MCF 10A (cell line): ENCODE data around the gene FURIN. TPM values are rescaled to one million over a fixed set of nuclear protein-coding genes. Genes with fewer than 3 reads are reported as not detected.

Source experiments
- BruUV-seq: library from RNA; stranded (reverse); fragments of 400-500 nt; replicated peaks from 2 replicates; lab custom pipeline; 2021; lab: Mats Ljungman, UMichigan
- CTCF ChIA-PET: fragments of 300-600 bp; sonication (Branson Sonifier 250); formaldehyde crosslinking; extraction: SDS; loops from one replicate; lab custom pipeline; 2021; ENCODE audit warnings: antibody characterized with exemption, inconsistent platforms; lab: Yijun Ruan, JAX
- POLR2A ChIA-PET: fragments of 300-600, 350-650 bp; sonication (Branson Sonifier 250); formaldehyde crosslinking; extraction: SDS; loops from one replicate; lab custom pipeline; 2020; ENCODE audit warnings: antibody characterized with exemption, inconsistent platforms; lab: Yijun Ruan, JAX
- DNase-seq: peaks from one replicate; pipeline ENCODE4 v3.0.0-alpha.2; 2018; ENCODE audit not compliant: unreplicated experiment
- H3K27ac Mint-ChIP-seq: one replicate; pipeline ENCODE4 v1.8.0; 2022; ENCODE audit warnings: mild to moderate bottlenecking, low read depth, mixed read lengths; ENCODE audit not compliant: unreplicated experiment
- H3K27me3 Mint-ChIP-seq: one replicate; pipeline ENCODE4 v1.8.0; 2022; ENCODE audit warnings: mixed read lengths; ENCODE audit not compliant: insufficient read depth, unreplicated experiment
- H3K36me3 Mint-ChIP-seq: one replicate; pipeline ENCODE4 v1.8.0; 2022; ENCODE audit warnings: mild to moderate bottlenecking, moderate library complexity, mixed read lengths; ENCODE audit not compliant: insufficient read depth, unreplicated experiment
- H3K4me1 Mint-ChIP-seq: one replicate; pipeline ENCODE4 v1.8.0; 2022; ENCODE audit warnings: mixed read lengths; ENCODE audit not compliant: insufficient read depth, unreplicated experiment
- H3K4me3 Mint-ChIP-seq: one replicate; pipeline ENCODE4 v1.8.0; 2022; ENCODE audit warnings: mild to moderate bottlenecking, moderate library complexity, mixed read lengths; ENCODE audit not compliant: unreplicated experiment
- H3K9me3 Mint-ChIP-seq: one replicate; pipeline ENCODE4 v1.8.0; 2022; ENCODE audit warnings: mixed read lengths; ENCODE audit not compliant: unreplicated experiment
- CTCF ChIP-seq: fragments of 200-600 bp; IDR thresholded peaks from one replicate; pipeline ENCODE4 v1.8.0; 2022; ENCODE audit warnings: antibody characterized with exemption, mild to moderate bottlenecking; ENCODE audit not compliant: unreplicated experiment
- intact Hi-C: fragments of 100-400 bp; cut with micrococcal nuclease; formaldehyde crosslinking; loops from 2 replicates; pipeline ENCODE4 v1.14.1; 2022
- total RNA-seq: library from RNA; stranded (reverse); gene quantifications from 2 replicates; pipeline ENCODE4 v1.2.3, GENCODE V29; 2022

Gene FURIN
- total RNA-seq, 1 experiment from 2014 or later, result 48.8 TPM

DNA sequence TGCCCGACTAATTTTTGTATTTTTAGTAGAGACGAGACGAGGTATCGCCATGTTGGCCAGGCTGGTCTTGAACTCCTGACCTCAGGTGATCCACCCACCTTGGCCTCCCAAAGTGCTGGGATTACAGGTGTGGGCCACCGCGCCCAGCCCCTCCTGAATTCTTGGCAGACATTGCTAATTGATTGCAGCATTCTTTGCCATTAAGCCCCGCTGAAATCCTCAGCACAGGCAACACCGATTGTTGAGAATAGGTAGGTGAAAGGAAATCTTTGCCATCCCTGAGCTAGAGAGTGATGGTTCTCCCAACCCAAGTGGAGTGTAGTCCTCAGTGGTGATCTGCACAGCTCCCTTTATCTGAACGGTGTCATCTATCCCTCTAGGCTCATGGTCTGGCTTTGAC lies 36.4 kb downstream of the FURIN start:
- Mint-ChIP-seq H3K27ac (no peak overlapping the region), H3K9me3 (no peaks in the 10 kb centered on the region), H3K4me1 (peaks cover 10% of the 10 kb centered on the region), H3K36me3 (peaks cover 20% of the 10 kb centered on the region), H3K27me3 (no peaks in the 10 kb centered on the region), H3K4me3 (no peak overlapping the region)
- TF ChIP-seq CTCF, result no peak
- DNase-seq, result no peak
- CTCF ChIA-PET, result interaction anchor here (0.7 to 12.8 kb wide), 4 partner anchors 19 to 367 kb away, joined by 3 to 131 read pairs (median 44); partner anchors contain the start of genes FES, HDDC3 and UNC45A
- TSS peak; percentile 9 for BruUV-seq
- intact Hi-C loops, result no loop called here
- POLR2A ChIA-PET, result interaction anchor here (1.0 to 3.3 kb wide), 2 partner anchors 26 to 34 kb away, joined by 3 to 15 read pairs; partner anchors contain the start of gene HDDC3

GRCh38 chr15:90905306-90906180 lies 37.2 kb downstream of the FURIN start:
- TF ChIP-seq CTCF, result no peak
- H3K9me3 Mint-ChIP-seq, result no peaks in the 10 kb centered on the region
- no TSS peak for BruUV-seq
- ChIA-PET POLR2A (interaction anchor here (1.0 to 3.3 kb wide), 2 partner anchors 25 to 35 kb away, joined by 3 to 15 read pairs; partner anchors contain the start of gene HDDC3), CTCF (interaction anchor here (0.6 to 12.8 kb wide), 5 partner anchors 20 to 366 kb away, joined by 3 to 131 read pairs (median 4); partner anchors contain the start of genes FES, HDDC3 and UNC45A)
- intact Hi-C loops, result no loop called here
- no peak overlapping the region for H3K27ac Mint-ChIP-seq
- H3K4me3 Mint-ChIP-seq, result no peak overlapping the region
- H3K4me1 Mint-ChIP-seq, result peaks cover 10% of the 10 kb centered on the region
- no peak for DNase-seq
- H3K27me3 Mint-ChIP-seq, result no peaks in the 10 kb centered on the region
- H3K36me3 Mint-ChIP-seq, result peaks cover 27% of the 10 kb centered on the region

- H3K36me3 Mint-ChIP-seq, result peaks cover 30% of the 10 kb centered on the region
- BruUV-seq, result no TSS peak
- ChIA-PET CTCF (interaction anchor here (0.6 to 12.8 kb wide), 3 partner anchors 20 to 315 kb away, joined by 3 to 131 read pairs (median 83); partner anchors contain the start of genes FES, HDDC3 and UNC45A), POLR2A (interaction anchor here (0.6 to 3.3 kb wide), 2 partner anchors 20 to 25 kb away, joined by 4 to 15 read pairs; partner anchors contain the start of gene HDDC3)
- intact Hi-C loops, result no loop called here
- no peak overlapping the region for H3K27ac Mint-ChIP-seq
- H3K4me3 Mint-ChIP-seq, result no peak overlapping the region
- no peaks in the 10 kb centered on the region for H3K27me3 Mint-ChIP-seq
- H3K4me1 Mint-ChIP-seq, result peaks cover 7% of the 10 kb centered on the region
- no peaks in the 10 kb centered on the region for H3K9me3 Mint-ChIP-seq
- DNase-seq, result no peak
- TF ChIP-seq CTCF, result no peak
These were observed 37.9 kb downstream of the FURIN start for GRCh38 chr15:90906181-90906849.
